Heart left ventricle (tissue), 13 donors: ENCODE results near the gene HMGB2.

Source experiments
- POLR2A ChIP-seq, 2 donors: fragments of 450-650 bp; IDR thresholded peaks; one replicate each; pipeline ENCODE4 v1.6.1; 2017; ENCODE audit warnings: antibody characterized with exemption in 2 of 2, mild to moderate bottlenecking in 2 of 2, moderate library complexity in 2 of 2
- TF ChIP-seq, protein P1 (sequence below), 12 donors: fragments of 200-600 bp; sonication (generic) in 4 of 12; IDR thresholded peaks; one replicate each; pipeline versions ENCODE4 v1.5.0 to v1.8.0; 2018 to 2022; ENCODE audit warnings: antibody characterized with exemption in 12 of 12, mild to moderate bottlenecking in 5 of 12
- donor health status: ischemic (EF 13 %, LVEDD 7.1; RV severe dilation, severe dysfunction).
- donor health status: DM: no; HTN: yes; CAD: no.
- donor health status: DM: no; HTN: no; CAD: no.
- donor health status: ischemic (EF 25% LVEDD 6.9; RV normal size, moderate dysfunction).
- donor health status: ischemic (EF 25% LVEDD 5.7; RV mildly dilated, moderate dysfunction).
- donor health status: ischemic (EF 35%, LVEDD 5.7; RV mildly dilated, moderate dysfunction).
- donor health status: nonischemic (EF 11% LVEDD 7.7; RV severe dilation, severe dysfunction).
- donor health status: DM: yes; HTN: yes; CAD: no.
- donor health status: PGD.
- donor health status: ischemic (EF 29% LVEDD 5.4; RV normal size, mild dysfunction).
- donor health status: nonischemic (EF 23%, LVEDD 6.1; RV moderate dilation, normal function).

DNA sequence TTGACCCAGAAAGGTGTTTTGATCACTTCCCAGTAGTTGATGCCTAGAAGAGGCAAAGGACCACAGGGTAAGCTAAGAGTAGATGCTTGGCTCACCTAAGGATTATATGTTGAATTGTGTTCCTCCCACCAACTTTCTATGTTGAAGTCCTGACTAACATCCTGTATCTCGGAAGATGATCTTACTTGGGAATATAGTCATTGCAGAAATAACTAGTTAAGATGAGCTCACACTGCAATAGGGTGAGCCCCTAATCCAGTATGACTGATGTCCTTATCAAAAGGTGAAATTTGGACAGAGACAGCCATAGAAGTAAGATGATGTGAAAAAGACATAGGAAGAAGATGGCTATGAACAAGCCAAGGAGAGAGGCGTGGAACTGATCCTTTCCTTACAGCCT lies 3.3 kb upstream of the HMGB2 start:
- no peak for TF ChIP-seq POLR2A (IDR thresholded peaks at IDR 0.05)
- TF ChIP-seq, protein P1, sequence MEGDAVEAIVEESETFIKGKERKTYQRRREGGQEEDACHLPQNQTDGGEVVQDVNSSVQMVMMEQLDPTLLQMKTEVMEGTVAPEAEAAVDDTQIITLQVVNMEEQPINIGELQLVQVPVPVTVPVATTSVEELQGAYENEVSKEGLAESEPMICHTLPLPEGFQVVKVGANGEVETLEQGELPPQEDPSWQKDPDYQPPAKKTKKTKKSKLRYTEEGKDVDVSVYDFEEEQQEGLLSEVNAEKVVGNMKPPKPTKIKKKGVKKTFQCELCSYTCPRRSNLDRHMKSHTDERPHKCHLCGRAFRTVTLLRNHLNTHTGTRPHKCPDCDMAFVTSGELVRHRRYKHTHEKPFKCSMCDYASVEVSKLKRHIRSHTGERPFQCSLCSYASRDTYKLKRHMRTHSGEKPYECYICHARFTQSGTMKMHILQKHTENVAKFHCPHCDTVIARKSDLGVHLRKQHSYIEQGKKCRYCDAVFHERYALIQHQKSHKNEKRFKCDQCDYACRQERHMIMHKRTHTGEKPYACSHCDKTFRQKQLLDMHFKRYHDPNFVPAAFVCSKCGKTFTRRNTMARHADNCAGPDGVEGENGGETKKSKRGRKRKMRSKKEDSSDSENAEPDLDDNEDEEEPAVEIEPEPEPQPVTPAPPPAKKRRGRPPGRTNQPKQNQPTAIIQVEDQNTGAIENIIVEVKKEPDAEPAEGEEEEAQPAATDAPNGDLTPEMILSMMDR (IDR thresholded peaks at IDR 0.05): no peak
